ENCODE results near the gene CLIP3. TPM values are rescaled to one million over a fixed set of nuclear protein-coding genes. Genes with fewer than 3 reads are reported as not detected.

Gene CLIP3
- total and polyA plus RNA-seq, 2 of the 13 experiments (the other 11 are each of a cell fraction or from before 2014, with no cell fraction given): 0.15 to 1.2 TPM

DNA sequence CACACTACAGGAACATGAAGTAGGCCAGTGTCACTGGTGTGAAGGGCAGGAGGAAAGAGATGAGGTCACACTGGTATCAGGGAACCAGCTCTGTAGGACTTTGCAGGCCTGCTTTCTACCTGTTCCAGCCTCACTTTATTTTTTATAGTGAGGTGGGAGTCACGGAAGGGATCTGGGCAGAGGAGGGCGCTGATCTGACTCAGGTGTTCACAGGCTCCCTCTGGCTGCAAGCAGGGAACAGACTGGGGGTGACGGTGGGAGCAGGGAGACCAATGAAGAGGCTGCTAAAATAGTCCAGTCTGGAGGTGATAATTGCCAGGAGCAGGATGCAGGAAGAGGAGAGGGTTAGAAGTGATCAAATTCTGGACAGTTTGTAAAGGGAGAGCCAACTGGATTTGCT is 18.6 kb upstream of the CLIP3 start (continued):
- TF ChIP-seq, protein P1, sequence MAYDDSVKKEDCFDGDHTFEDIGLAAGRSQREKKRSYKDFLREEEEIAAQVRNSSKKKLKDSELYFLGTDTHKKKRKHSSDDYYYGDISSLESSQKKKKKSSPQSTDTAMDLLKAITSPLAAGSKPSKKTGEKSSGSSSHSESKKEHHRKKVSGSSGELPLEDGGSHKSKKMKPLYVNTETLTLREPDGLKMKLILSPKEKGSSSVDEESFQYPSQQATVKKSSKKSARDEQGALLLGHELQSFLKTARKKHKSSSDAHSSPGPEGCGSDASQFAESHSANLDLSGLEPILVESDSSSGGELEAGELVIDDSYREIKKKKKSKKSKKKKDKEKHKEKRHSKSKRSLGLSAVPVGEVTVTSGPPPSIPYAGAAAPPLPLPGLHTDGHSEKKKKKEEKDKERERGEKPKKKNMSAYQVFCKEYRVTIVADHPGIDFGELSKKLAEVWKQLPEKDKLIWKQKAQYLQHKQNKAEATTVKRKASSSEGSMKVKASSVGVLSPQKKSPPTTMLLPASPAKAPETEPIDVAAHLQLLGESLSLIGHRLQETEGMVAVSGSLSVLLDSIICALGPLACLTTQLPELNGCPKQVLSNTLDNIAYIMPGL (CRISPR knock-in tag; IDR thresholded peaks at IDR 0.05; ENCODE audit: borderline replicate concordance in 1 of 2, low read depth in 1 of 2): peak; percentile 50 to 60; a peak in 3 of 4 replicates
- TF ChIP-seq ZNF143 (CRISPR knock-in tag; IDR thresholded peaks at IDR 0.05) (no peak), ZNF598 (CRISPR knock-in tag; IDR thresholded peaks at IDR 0.05; ENCODE audit: borderline replicate concordance) (no peak), ZNF709 (CRISPR knock-in tag; IDR thresholded peaks at IDR 0.05) (peak; percentile 85; the same call in 1 of the 2 replicates), KMT2B (CRISPR knock-in tag; IDR thresholded peaks at IDR 0.05) (no peak), SMAD1 (CRISPR knock-in tag; IDR thresholded peaks at IDR 0.05; ENCODE audit: borderline replicate concordance, low read depth) (peak; percentile 57; the same call in 1 of the 2 replicates), REL (CRISPR knock-in tag; conservative IDR thresholded peaks at IDR 0.05) (no peak), RAD21 (CRISPR knock-in tag; IDR thresholded peaks at IDR 0.05) (peak; percentile 65), ETV5 (CRISPR knock-in tag; IDR thresholded peaks at IDR 0.05; ENCODE audit: borderline replicate concordance) (0 out of 2 replicates have a peak, but pooled peaks have one; percentile 16), MAZ (IDR thresholded peaks at IDR 0.05; ENCODE audit: borderline replicate concordance, low read depth, low read length) (no peak), MAZ (CRISPR knock-in tag; IDR thresholded peaks at IDR 0.05; ENCODE audit: low read depth) (0 out of 2 replicates have a peak, but pooled peaks have one; percentile 33), ZKSCAN8 (CRISPR knock-in tag; IDR thresholded peaks at IDR 0.05; ENCODE audit: borderline replicate concordance) (no peak)
- TF ChIP-seq, protein P2, sequence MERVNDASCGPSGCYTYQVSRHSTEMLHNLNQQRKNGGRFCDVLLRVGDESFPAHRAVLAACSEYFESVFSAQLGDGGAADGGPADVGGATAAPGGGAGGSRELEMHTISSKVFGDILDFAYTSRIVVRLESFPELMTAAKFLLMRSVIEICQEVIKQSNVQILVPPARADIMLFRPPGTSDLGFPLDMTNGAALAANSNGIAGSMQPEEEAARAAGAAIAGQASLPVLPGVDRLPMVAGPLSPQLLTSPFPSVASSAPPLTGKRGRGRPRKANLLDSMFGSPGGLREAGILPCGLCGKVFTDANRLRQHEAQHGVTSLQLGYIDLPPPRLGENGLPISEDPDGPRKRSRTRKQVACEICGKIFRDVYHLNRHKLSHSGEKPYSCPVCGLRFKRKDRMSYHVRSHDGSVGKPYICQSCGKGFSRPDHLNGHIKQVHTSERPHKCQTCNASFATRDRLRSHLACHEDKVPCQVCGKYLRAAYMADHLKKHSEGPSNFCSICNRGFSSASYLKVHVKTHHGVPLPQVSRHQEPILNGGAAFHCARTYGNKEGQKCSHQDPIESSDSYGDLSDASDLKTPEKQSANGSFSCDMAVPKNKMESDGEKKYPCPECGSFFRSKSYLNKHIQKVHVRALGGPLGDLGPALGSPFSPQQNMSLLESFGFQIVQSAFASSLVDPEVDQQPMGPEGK (CRISPR knock-in tag; IDR thresholded peaks at IDR 0.05): 0 out of 2 replicates have a peak, but pooled peaks have one; percentile 12
- TF ChIP-seq, protein P3, sequence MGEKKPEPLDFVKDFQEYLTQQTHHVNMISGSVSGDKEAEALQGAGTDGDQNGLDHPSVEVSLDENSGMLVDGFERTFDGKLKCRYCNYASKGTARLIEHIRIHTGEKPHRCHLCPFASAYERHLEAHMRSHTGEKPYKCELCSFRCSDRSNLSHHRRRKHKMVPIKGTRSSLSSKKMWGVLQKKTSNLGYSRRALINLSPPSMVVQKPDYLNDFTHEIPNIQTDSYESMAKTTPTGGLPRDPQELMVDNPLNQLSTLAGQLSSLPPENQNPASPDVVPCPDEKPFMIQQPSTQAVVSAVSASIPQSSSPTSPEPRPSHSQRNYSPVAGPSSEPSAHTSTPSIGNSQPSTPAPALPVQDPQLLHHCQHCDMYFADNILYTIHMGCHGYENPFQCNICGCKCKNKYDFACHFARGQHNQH (CRISPR knock-in tag; IDR thresholded peaks at IDR 0.05): no peak

All from HepG2 (cell line).